K562 (cell line): ENCODE measurements around the gene MAP1LC3B2. TPM values are rescaled to one million over a fixed set of nuclear protein-coding genes. Genes with fewer than 3 reads are reported as not detected.

Experiments
- PBX2 ChIP-seq, 2 experiments: IDR thresholded peaks in 1 of 2; conservative IDR thresholded peaks in 1 of 2; 2 replicates each; pipeline ENCODE4 v1.6.1; 2016; ENCODE audit warnings: low read depth in 2 of 2, mild to moderate bottlenecking in 1 of 2, missing compliant biosample characterization in 1 of 2, missing genetic modification characterization in 1 of 2, moderate library complexity in 1 of 2
- SFPQ ChIP-seq: fragments of 200-400 bp; formaldehyde crosslinking; IDR thresholded peaks from 2 replicates; pipeline ENCODE4 v1.6.1; 2017; ENCODE audit warnings: mild to moderate bottlenecking, low read depth, low read length, moderate library complexity
- TSC22D4 ChIP-seq: fragments of 450-650 bp; IDR thresholded peaks from 2 replicates; pipeline ENCODE4 v1.6.1; 2016; ENCODE audit warnings: missing genetic modification characterization, missing biosample characterization, control low read depth
- UBTF ChIP-seq, 2 experiments: IDR thresholded peaks; 2 replicates each; pipeline ENCODE4 v1.6.1; 2012; ENCODE audit warnings: improper control_type of control experiment in 2 of 2, low read depth in 2 of 2, low read length in 2 of 2, borderline replicate concordance in 1 of 2
- polyA plus RNA-seq, 8 experiments: library from polyadenylated mRNA; depleted of rRNA in 4 of 8; stranded (reverse) in 5 of 8; unstranded in 3 of 8; fragments of >200 nt; fragmentation: Nextera tagmentation in 2 of 8; fragmentation: Illumina TruSeq in 1 of 8; extraction: Ambion mirVana in 2 of 8; extraction: Trizol in 1 of 8; gene quantifications; 2 replicates each; pipeline versions ENCODE4 v1.2.1 to v1.2.3, GENCODE V29; 2011 to 2014; ENCODE audit warnings: inconsistent platforms in 1 of 8, missing spikeins in 1 of 8
- total RNA-seq, 7 experiments: library from RNA; depleted of rRNA in 6 of 7; stranded (reverse); fragments of >200 nt in 6 of 7; fragmentation: Illumina TruSeq in 2 of 7; extraction: Trizol in 2 of 7; gene quantifications; 2 replicates each; pipeline versions ENCODE4 v1.2.1 to v1.2.3, GENCODE V29; 2011 to 2021; ENCODE audit warnings: low replicate concordance in 1 of 7
- TF ChIP-seq, protein P1 (sequence below), 2 experiments: fragments of 450-650 bp in 1 of 2; sonication (generic) in 1 of 2; formaldehyde crosslinking in 1 of 2; IDR thresholded peaks in 1 of 2; conservative IDR thresholded peaks in 1 of 2; 2 replicates each; pipeline versions ENCODE4 v1.6.1 to v1.8.1; 2016 to 2023; ENCODE audit warnings: mild to moderate bottlenecking in 2 of 2, moderate library complexity in 2 of 2, inconsistent platforms in 1 of 2, missing genetic modification reagents in 1 of 2

Gene MAP1LC3B2
- total and polyA plus RNA-seq, 9 of the 15 experiments (the other 6 are each of a cell fraction or from before 2014, with no cell fraction given), result 0.53 to 2.8 (median 0.76) TPM; not detected in 2

DNA sequence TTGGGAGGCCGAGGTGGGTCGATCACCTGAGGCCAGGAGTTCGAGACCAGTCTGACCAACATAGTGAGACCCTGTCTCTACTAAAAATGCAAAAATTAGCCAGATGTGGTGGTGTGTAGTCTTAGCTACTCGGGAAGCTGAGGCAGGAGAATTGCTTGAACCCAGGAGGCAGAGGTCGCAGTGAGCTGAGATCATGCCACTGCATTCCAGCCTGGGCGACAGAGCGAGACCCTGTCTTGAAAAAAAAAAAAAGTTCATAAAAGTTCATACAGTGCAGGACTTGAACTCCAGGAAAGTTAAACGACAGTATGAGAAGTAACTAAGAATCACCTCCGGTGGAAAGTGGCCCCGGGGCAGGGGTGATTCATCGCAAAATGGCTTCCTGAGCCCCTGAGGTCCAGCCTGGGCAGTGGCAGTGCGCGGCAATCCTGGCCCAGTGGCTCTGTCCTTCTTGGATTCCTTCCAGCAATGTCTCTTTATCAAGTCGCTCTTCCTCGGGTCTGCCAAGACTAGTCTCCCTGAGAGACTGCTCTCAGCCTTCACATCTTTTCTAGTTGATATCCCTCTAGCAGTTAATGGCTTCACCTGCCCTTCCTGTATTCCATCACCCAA is 16.7 kb upstream of the MAP1LC3B2 start (continued):
- no peak for TF ChIP-seq SFPQ
- TF ChIP-seq TSC22D4 (tag), result no peak
- TF ChIP-seq PBX2 (CRISPR knock-in tag; IDR thresholded peaks at IDR 0.05; ENCODE audit: low read depth), result no peak
- no peak for TF ChIP-seq PBX2 (tag; conservative IDR thresholded peaks at IDR 0.05; ENCODE audit: low read depth)
- TF ChIP-seq UBTF (IDR thresholded peaks at IDR 0.05; ENCODE audit: borderline replicate concordance in 1 of 2, low read depth in 2 of 2, low read length in 2 of 2), result no peak
- TF ChIP-seq, protein P1, sequence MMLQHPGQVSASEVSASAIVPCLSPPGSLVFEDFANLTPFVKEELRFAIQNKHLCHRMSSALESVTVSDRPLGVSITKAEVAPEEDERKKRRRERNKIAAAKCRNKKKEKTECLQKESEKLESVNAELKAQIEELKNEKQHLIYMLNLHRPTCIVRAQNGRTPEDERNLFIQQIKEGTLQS (IDR thresholded peaks at IDR 0.05), result peak; percentile 63
- TF ChIP-seq, protein P1 (CRISPR knock-in tag; conservative IDR thresholded peaks at IDR 0.05), result no peak
